TTC549 (cell line): ENCODE data around the gene CPTP.
"Not testable (repeated sequence)": the region's sequence is repeated elsewhere in the genome, so short reads cannot be mapped to it uniquely, and the experiment has no call there.

Experiments
- FAIRE-seq: peaks from 2 replicates; lab custom pipeline; 2012; peaks lifted over from hg19 to GRCh38; lab: Jason Lieb, UNC

The CPTP gene

GRCh38 chr1:1307261-1307922 is 17.2 kb upstream of the CPTP start:
- FAIRE-seq: no peak

- no peak for FAIRE-seq
Observed at GRCh38 chr1:1307923-1308755, 16.5 kb upstream of the CPTP start, which contains the start of the genes ACAP3 and PUSL1. Gene ACAP3, minus strand, starts transcription at chr1:1307930. Its CDS starts 115 bp downstream, at chr1:1307815. Gene PUSL1, plus strand, starts transcription at chr1:1308597. Its CDS starts 47 bp downstream, at chr1:1308644.

DNA sequence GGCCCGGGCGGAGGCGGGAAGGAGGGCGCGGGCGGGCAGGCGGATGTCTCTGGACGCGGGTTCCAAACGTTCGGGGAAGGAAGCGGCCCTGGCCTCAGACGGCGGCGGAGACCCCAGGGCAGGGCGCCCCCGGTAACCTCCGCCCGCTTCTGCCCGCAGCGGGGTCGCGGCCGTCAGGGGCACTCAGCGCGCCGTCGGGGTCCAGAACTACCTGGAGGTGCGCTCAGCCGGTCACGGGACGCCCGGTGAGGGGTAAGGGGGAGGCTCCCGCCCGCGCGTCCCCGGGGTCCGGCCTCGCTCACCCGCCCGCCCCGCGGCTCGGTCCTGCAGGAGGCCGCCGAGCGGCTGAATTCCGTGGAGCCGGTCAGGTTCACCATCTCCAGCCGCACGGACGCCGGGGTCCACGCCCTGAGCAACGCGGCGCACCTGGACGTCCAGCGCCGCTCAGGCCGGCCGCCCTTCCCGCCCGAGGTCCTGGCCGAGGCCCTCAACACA is 15.8 kb upstream of the CPTP start:
- no peak for FAIRE-seq

- no peak for FAIRE-seq
Observed at GRCh38 chr1:1309251-1310108, 15.1 kb upstream of the CPTP start.

DNA sequence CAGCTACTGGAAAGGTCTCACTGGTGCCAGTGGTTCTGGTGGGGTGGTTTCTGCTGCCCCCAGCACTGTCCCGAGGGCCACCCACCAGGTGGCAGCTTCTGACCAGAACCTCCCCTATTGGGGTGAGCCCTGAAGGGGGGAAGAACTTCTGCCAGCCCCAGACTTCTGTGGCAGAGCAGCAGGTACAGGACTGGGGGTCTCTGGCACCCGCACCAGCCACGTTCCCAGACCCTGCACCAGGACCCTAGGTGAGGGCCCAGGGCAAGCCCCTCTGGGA is 14.6 kb upstream of the CPTP start:
- FAIRE-seq: no peak

- FAIRE-seq: no peak
Observed at GRCh38 chr1:1310476-1311053, 14.0 kb upstream of the CPTP start.

GRCh38 chr1:1311107-1312104 is 13.2 kb upstream of the CPTP start:
- FAIRE-seq: no peak

GRCh38 chr1:1312450-1313314 is 11.9 kb upstream of the CPTP start:
- no peak for FAIRE-seq

- no peak for FAIRE-seq
Observed at GRCh38 chr1:1313500-1314236, 10.9 kb upstream of the CPTP start.

GRCh38 chr1:1314237-1314586 is 10.4 kb upstream of the CPTP start:
- no peak for FAIRE-seq

- no peak for FAIRE-seq
Observed at GRCh38 chr1:1314678-1315335, 9.8 kb upstream of the CPTP start.

GRCh38 chr1:1315435-1315954 is 9.1 kb upstream of the CPTP start:
- FAIRE-seq: no peak

DNA sequence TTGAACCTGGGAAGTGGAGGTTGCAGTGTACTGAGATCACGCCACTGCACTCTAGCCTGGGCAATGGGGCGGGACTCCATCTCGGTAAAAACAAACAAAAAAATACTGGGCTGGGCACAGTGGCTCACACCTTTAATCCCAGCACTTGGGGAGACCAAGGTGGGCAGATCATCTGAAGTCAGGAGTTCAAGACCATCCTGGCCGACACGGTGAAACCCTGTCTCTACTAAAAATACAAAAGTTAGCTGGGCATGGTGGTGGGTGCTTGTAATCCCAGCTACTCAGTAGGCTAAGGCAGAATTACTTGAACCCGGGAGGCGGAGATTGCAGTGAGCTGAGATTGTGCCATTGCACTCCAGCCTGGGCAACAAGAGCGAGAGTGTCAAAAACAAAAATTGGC is 8.4 kb upstream of the CPTP start:
- not testable (repeated sequence) for FAIRE-seq

DNA sequence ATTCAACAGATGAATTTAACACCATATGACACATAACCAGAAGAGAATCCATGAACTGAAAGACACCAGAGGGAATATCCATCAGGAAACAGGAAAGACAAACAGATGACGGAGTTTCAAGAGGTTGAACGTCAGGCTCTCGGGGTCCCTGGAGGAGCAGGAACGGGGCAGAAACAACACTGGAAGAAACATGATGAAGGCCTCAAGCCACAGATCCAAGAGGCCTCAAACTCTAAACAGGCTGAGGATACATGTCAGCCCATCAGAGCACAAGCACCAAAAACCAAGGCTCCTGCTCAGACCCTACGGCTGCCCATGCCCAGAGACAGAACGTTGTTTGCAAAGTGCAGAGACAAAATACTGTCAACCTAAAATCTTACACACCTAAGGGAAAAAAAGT is 7.2 kb upstream of the CPTP start:
- FAIRE-seq: no peak

GRCh38 chr1:1318131-1318652 is 6.4 kb upstream of the CPTP start:
- no peak for FAIRE-seq

- no peak for FAIRE-seq
Observed at GRCh38 chr1:1318777-1319645, 5.6 kb upstream of the CPTP start.

DNA sequence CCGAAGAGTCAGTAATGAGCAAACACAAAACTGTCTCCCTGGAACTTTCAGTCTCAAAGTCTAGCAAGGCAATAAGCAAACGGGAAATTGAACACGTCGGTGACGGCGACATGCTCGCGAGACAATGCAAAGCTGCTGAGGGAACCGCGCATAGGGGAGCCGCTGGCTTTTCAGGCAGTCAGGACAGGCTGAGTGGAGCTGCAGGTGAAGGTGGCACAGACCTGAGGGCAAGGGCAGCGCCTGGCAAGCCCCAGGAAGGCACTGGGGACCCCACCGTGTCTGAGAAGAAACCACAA is 5.0 kb upstream of the CPTP start:
- no peak for FAIRE-seq
